RPMI8226 (cell line): ENCODE data around the gene ELOB.

Source experiments
- DNase-seq: peaks from one replicate; pipeline ENCODE4 v3.0.0-alpha.2; 2015

Gene ELOB

GRCh38 chr16:2777231-2777902 is at the start of gene ELOB:
Gene ELOB, minus strand, starts transcription at chr16:2777280. Its CDS starts 41 bp downstream, at chr16:2777239.
- DNase-seq: peak; percentile 94

- DNase-seq: no peak
These were observed 48.8 kb upstream of the ELOB start for GRCh38 chr16:2825906-2826305.

GRCh38 chr16:2825049-2825742 is 48.1 kb upstream of the ELOB start:
- DNase-seq: no peak

- no peak for DNase-seq
These were observed 47.5 kb upstream of the ELOB start for GRCh38 chr16:2824626-2825025.

GRCh38 chr16:2822496-2822895 is 45.4 kb upstream of the ELOB start:
- DNase-seq: no peak

- no peak for DNase-seq
These were observed 45.0 kb upstream of the ELOB start for GRCh38 chr16:2822158-2822495.

- DNase-seq: no peak
These were observed 44.5 kb upstream of the ELOB start for GRCh38 chr16:2821487-2822157.

- DNase-seq: no peak
These were observed 43.9 kb upstream of the ELOB start for GRCh38 chr16:2820836-2821486.

- no peak for DNase-seq
These were observed 43.1 kb upstream of the ELOB start for GRCh38 chr16:2819939-2820835.

- DNase-seq: no peak
These were observed 42.3 kb upstream of the ELOB start for GRCh38 chr16:2819179-2819938.

- DNase-seq: no peak
These were observed 41.3 kb upstream of the ELOB start for GRCh38 chr16:2818272-2818876.

- DNase-seq: no peak
These were observed 40.5 kb upstream of the ELOB start for GRCh38 chr16:2817340-2818271.

- no peak for DNase-seq
These were observed 39.8 kb upstream of the ELOB start, which contains the start of gene PRSS21 for GRCh38 chr16:2816751-2817339. Gene PRSS21, plus strand, starts transcription at chr16:2817237. Its CDS starts 32 bp downstream, at chr16:2817269.

GRCh38 chr16:2815299-2815771 is 38.3 kb upstream of the ELOB start:
- no peak for DNase-seq

GRCh38 chr16:2814551-2815298 is 37.6 kb upstream of the ELOB start:
- DNase-seq: no peak

- no peak for DNase-seq
These were observed 36.7 kb upstream of the ELOB start for GRCh38 chr16:2813771-2814221.

- no peak for DNase-seq
These were observed 34.8 kb upstream of the ELOB start for GRCh38 chr16:2811703-2812471.

GRCh38 chr16:2810651-2811050 is 33.6 kb upstream of the ELOB start:
- DNase-seq: no peak
